GM21447 (cell line): ENCODE data around the gene ANK2.

Source experiments
- ATAC-seq: cut with Tn5 transposase; IDR thresholded peaks from one replicate; pipeline ENCODE4 v1.9.1; 2021; ENCODE audit not compliant: unreplicated experiment

The ANK2 gene

GRCh38 chr4:113330200-113330599, 280.7 kb downstream of the ANK2 start:
- ATAC-seq: no peak

- no peak for ATAC-seq
These were observed 282.4 kb downstream of the ANK2 start for GRCh38 chr4:113331811-113332210.

GRCh38 chr4:113332701-113333100, 283.2 kb downstream of the ANK2 start:
- ATAC-seq: no peak

DNA sequence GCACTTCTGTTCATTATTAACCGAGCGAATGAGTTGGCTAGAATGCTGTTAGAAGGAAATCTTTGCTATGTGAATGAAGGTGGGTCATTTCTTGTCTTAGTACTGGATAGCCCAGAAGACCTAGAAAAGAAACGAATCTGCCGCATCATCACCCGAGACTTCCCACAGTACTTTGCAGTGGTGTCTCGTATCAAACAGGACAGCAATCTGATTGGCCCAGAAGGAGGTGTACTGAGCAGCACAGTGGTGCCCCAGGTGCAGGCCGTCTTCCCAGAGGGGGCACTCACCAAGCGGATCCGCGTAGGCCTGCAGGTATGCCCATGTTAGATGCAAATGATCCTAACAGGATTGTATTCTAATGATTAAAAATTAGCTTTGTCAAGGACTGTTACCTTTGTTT, 286.3 kb downstream of the ANK2 start:
- no peak for ATAC-seq

- no peak for ATAC-seq
These were observed 287.1 kb downstream of the ANK2 start for GRCh38 chr4:113336556-113336955.

- no peak for ATAC-seq
These were observed 290.0 kb downstream of the ANK2 start for GRCh38 chr4:113339430-113339813.

DNA sequence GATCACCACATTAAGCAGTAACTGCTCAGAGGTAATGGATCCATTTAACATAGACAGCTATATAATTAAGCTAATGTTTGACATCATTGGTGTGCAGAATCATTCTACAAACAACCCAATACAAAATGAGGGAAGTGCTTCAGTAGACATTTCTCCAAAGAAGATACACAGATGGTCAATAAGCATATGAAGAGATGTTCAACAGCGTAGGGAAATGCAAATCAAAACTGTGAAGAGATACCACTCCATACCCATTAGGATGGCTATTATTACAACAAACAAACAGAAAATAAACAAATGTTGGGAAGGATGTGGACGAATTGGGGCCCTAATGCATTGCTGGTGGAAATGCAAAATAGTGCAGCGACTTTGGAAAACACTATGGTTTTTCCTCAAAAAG, 294.6 kb downstream of the ANK2 start:
- ATAC-seq: no peak

DNA sequence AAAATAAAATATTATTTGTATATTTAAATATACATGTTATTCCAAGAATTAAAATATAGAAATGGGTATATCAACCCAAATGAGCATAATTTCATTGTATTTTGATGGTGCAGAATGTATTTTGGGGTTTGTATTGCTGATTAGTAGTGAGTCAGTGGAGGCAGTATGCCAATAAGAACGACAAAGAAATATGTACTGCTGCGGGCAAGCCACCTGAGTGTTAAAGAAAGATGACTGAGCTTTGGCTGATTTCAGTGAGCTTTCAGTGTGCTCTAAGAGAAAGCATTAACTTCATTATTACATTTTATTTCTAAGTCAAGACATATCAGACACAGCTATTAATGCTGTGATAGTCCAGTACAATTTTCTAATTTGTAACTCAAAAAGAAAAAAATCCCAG, 297.8 kb downstream of the ANK2 start:
- no peak for ATAC-seq

GRCh38 chr4:113349430-113349829, 300.0 kb downstream of the ANK2 start:
- ATAC-seq: peak; percentile 82

GRCh38 chr4:113350576-113350975, 301.1 kb downstream of the ANK2 start:
- ATAC-seq: no peak

DNA sequence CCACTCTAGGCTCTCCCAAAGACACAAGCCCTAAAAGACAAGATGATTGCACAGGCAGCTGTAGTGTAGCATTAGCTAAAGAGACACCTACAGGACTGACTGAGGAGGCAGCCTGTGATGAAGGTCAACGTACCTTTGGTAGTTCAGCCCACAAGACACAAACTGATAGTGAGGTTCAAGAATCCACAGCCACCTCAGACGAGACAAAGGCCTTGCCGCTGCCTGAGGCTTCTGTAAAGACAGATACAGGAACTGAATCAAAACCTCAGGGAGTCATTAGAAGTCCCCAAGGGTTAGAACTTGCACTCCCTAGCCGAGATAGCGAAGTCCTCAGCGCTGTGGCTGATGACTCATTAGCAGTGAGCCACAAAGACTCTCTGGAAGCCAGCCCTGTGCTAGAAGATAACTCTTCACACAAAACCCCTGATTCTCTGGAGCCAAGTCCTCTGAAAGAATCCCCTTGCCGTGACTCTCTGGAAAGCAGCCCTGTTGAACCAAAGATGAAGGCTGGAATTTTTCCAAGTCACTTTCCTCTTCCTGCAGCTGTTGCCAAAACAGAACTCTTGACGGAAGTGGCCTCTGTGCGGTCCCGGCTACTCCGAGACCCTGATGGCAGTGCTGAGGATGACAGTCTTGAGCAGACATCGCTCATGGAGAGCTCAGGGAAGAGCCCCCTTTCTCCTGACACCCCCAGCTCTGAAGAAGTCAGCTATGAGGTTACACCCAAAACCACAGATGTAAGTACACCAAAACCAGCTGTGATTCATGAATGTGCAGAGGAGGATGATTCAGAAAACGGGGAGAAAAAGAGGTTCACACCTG, 306.3 kb downstream of the ANK2 start:
- peak; percentile 99 for ATAC-seq

DNA sequence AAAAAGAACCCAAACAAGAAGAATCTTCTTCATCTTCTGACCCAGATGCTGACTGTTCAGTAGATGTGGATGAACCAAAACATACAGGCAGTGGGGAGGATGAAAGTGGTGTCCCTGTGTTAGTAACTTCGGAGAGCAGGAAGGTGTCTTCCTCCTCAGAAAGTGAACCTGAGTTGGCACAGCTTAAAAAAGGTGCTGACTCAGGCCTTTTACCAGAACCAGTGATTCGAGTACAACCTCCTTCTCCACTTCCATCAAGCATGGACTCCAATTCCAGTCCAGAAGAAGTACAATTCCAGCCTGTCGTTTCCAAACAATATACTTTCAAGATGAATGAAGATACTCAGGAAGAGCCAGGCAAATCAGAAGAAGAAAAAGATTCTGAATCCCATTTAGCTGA, 307.0 kb downstream of the ANK2 start:
- no peak for ATAC-seq

DNA sequence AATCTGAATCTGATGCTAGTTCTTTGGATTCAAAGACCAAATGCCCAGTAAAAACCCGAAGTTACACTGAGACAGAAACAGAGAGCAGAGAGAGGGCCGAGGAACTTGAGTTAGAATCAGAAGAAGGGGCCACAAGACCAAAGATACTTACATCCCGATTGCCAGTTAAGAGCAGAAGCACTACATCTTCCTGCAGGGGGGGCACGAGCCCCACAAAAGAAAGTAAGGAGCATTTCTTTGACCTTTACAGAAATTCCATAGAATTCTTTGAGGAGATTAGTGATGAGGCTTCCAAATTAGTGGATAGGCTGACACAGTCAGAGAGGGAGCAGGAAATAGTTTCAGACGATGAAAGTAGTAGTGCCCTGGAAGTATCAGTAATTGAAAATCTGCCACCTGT, 309.3 kb downstream of the ANK2 start:
- ATAC-seq: no peak

GRCh38 chr4:113365377-113365776, 315.9 kb downstream of the ANK2 start:
- no peak for ATAC-seq

DNA sequence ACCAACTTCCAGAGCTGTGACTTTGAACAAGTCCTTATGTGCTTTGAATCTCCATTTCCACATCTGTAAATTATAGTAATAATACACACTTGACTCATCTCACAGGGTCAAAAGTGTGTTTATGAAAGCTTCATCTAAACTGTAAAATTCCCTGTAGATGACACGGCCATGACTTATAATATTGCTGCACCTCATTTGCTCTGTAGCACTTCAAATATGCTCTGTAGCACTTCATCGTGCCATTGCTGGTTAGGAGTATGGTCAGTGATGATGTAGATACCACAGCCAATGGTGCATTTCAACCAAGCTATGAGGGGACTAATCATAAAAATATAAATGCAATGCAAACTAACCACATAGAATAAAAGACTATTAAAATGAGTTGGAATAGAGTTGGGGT, 318.6 kb downstream of the ANK2 start:
- ATAC-seq: no peak

- ATAC-seq: no peak
These were observed 321.7 kb downstream of the ANK2 start for GRCh38 chr4:113371111-113371510.

DNA sequence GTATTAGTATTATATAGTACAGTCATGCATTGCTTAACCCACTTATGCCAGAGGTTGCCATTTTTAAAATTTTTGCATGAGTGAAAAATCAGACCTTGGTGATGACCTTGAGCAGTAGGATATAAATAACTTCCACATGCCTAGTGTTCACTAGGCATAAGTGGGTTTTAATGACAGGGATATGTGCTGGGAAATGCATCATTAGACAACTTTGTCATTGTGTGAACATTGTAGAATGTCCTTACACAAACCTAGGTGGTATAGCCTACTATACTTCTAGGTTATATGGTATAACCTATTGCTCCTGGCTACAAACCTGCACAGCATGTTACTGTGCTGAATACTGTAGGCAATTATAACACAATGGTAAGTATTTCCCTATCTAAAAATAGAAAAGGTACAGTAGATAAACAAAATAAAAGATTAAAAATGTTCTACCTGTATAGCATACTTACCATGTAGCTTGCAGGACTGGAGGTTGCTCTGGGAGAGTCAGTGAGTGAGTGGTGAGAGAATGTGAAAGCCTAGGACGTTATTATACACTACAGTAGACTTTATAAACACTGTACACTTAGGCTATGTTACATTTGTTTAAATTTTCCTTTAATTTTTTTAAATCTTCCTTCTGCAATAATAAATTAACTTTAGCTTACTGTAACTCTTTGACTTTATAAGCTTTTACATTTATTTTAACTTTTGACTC, 326.7 kb downstream of the ANK2 start:
- ATAC-seq: no peak

GRCh38 chr4:113378836-113379235, 329.4 kb downstream of the ANK2 start:
- ATAC-seq: no peak

GRCh38 chr4:113382704-113383103, 333.3 kb downstream of the ANK2 start:
- no peak for ATAC-seq

- ATAC-seq: no peak
These were observed 333.8 kb downstream of the ANK2 start for GRCh38 chr4:113383111-113383785.

DNA sequence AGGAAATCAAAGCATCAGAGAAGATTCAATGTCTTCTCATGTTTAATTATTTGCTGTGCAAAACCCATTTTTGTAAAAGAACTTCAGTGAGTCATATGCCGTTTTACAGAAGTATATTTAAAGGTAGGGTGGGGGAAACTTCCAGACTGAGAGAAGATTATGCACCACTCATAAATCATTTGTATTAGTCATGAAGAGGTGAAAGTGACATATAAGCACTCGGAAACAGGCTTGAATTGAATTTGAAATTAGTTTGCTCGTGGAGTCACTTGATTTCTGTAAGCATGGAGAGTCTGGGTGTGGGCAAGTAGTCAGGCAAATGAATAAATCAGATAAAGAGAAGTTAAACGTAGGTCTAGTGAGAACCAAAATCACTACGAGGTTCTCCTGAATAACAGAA, 335.1 kb downstream of the ANK2 start:
- ATAC-seq: no peak

GRCh38 chr4:113385281-113385899, 335.9 kb downstream of the ANK2 start:
- ATAC-seq: no peak
